ENCODE results near the gene OSR1. TPM values are rescaled to one million over a fixed set of nuclear protein-coding genes. Genes with fewer than 3 reads are reported as not detected.

The OSR1 gene
- total RNA-seq, 1 experiment from 2014 or later, result 6.9 TPM

DNA sequence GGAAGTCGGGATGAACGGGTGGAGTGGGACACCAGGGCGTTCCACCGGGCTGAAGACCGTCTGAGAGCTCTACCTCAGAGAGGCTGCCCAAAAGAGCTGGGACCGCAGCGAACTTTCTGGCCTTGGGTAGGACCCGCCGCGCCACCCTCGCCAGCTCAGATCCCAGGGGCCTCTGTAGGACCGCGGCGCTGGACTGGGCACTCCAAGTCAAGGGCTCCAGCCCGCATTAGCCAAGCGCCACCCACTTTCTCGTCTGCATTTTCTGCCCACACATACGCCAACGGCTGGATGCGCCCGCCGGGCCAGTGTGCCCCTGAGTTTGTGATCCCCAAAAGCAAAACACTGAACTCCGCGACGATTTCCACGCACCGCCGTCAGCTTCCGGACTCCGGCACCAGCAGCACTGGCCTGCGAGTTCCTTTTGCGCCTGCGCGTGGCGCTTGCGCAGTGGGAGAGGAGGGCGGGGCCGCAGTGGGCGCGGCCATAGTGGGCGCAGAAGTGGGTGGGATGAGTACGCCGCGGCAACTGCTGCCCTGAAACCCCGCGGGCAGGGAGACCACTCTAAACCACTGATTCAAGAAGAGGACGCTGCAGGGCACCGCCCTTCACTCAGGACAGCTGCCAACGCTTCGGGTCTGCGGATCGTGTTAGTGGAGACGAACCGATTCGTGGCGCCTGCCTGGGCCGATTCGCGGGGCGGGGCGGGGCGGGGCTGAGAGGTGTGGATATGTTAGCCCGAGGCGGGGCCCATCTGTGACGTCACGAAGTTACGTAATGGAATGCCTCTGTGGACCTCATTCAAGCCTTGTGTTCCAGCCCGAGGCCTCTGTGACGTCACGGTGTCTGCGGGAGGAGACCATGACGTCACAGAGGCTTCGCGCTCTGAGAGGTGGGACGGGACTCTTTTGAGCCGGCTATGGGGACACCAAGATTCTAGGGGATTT lies 10.5 kb downstream of the OSR1 start:
- 0 out of 2 replicates have a peak, but pooled peaks cover 4% of the 10 kb centered on the region for H3K9me2 ChIP-seq (ENCODE audit: insufficient read depth)
- peaks cover 17% of the 10 kb centered on the region for H3K36me3 ChIP-seq (ENCODE audit: low read depth)
- intact Hi-C loops (cut with micrococcal nuclease; ENCODE audit: unreplicated experiment), result loop anchor here (2.0 to 10.0 kb wide), 3 partner anchors 207 to 356 kb away; no protein-coding TSS in a partner anchor
- DNase-seq, result peak; percentile 86 to 97
- H3K9me3 ChIP-seq (ENCODE audit: insufficient read depth, low read depth), result no peaks in the 10 kb centered on the region; the same call in 1 of the 2 replicates
- no peak for TF ChIP-seq EZH2 (IDR thresholded peaks at IDR 0.05; ENCODE audit: low read depth)
- TF ChIP-seq, protein P1, sequence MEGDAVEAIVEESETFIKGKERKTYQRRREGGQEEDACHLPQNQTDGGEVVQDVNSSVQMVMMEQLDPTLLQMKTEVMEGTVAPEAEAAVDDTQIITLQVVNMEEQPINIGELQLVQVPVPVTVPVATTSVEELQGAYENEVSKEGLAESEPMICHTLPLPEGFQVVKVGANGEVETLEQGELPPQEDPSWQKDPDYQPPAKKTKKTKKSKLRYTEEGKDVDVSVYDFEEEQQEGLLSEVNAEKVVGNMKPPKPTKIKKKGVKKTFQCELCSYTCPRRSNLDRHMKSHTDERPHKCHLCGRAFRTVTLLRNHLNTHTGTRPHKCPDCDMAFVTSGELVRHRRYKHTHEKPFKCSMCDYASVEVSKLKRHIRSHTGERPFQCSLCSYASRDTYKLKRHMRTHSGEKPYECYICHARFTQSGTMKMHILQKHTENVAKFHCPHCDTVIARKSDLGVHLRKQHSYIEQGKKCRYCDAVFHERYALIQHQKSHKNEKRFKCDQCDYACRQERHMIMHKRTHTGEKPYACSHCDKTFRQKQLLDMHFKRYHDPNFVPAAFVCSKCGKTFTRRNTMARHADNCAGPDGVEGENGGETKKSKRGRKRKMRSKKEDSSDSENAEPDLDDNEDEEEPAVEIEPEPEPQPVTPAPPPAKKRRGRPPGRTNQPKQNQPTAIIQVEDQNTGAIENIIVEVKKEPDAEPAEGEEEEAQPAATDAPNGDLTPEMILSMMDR (conservative IDR thresholded peaks at IDR 0.05), result no peak
- ChIA-PET CTCF (interaction anchor here (0.6 to 0.7 kb wide), 2 partner anchors 360 to 942 kb away, joined by 3 to 14 read pairs; no protein-coding TSS in a partner anchor), POLR2A (ENCODE audit: unreplicated experiment) (interaction anchor here (0.7 kb wide), 1 partner anchor 1314 kb away, joined by 3 read pairs; no protein-coding TSS in a partner anchor)
- H3K27ac ChIP-seq, result peak overlapping the region; percentile 78
- no peaks in the 10 kb centered on the region for H3K27me3 ChIP-seq (ENCODE audit: insufficient read depth, low read depth)
- H4K20me1 ChIP-seq (ENCODE audit: insufficient read depth), result no peaks in the 10 kb centered on the region
- H3K79me2 ChIP-seq (ENCODE audit: low read depth), result peaks cover 21% of the 10 kb centered on the region
- peaks cover 17% of the 10 kb centered on the region; the same call in 1 of the 2 replicates for H3F3A ChIP-seq (ENCODE audit: insufficient read depth, low read depth)
- peak overlapping the region; percentile 94 for H2AFZ ChIP-seq
- H3K4me1 ChIP-seq (replicated peaks; ENCODE audit: insufficient read depth), result peaks cover 12% of the 10 kb centered on the region
- peak overlapping the region; percentile 91 for H3K4me2 ChIP-seq
- peak overlapping the region; percentile 70 for H3K4me3 ChIP-seq
- BruUV-seq (replicated peaks), result TSS peak; percentile 92

DNA sequence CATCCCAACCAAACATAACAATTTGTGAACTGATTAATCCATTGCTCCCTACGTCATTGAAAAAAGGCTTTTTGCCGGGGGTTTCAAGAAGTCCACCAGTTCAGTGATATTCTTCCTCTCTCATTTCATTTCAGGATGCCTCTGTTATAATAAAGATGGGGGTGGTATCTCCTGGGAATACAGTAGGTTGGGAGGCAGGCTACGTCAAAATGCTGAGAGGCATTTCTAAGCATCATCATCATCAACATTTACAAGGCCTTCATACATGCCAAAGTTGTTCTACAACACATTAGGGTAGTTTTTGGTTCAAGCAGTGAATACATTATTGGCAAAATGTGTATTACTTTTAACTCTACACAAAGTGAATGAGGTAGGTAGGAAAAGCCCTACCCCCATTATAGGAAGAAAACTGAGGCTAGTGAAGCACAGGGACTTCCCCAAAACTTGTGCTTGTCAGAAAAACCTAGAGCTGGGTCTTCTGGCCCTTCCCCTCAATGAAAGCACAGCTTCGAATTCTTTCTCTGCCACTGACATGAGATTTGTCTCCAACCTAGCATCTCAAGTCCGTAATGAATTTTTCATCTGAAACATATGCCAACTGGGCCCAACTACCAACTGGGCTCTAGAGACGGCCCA lies 11.3 kb downstream of the OSR1 start:
- intact Hi-C loops (cut with micrococcal nuclease; ENCODE audit: unreplicated experiment), result loop anchor here (5.0 to 10.0 kb wide), 2 partner anchors 272 to 355 kb away; no protein-coding TSS in a partner anchor
- no peak for TF ChIP-seq EZH2 (IDR thresholded peaks at IDR 0.05; ENCODE audit: low read depth)
- H3K4me3 ChIP-seq, result peak overlapping the region; percentile 70
- ChIA-PET POLR2A (ENCODE audit: unreplicated experiment) (interaction anchor here (0.6 to 0.7 kb wide), 3 partner anchors 192 to 1315 kb away, joined by 3 to 4 read pairs (median 3); no protein-coding TSS in a partner anchor), CTCF (no interaction called here)
- DNase-seq, result no peak
- no TSS peak for BruUV-seq (replicated peaks)
- peaks cover 21% of the 10 kb centered on the region for H3K79me2 ChIP-seq (ENCODE audit: low read depth)
- peak overlapping the region; percentile 78 for H3K27ac ChIP-seq
- no peaks in the 10 kb centered on the region for H4K20me1 ChIP-seq (ENCODE audit: insufficient read depth)
- no peaks in the 10 kb centered on the region for H3K27me3 ChIP-seq (ENCODE audit: insufficient read depth, low read depth)
- H3F3A ChIP-seq (ENCODE audit: insufficient read depth, low read depth), result peaks cover 17% of the 10 kb centered on the region; the same call in 1 of the 2 replicates
- H3K9me2 ChIP-seq (ENCODE audit: insufficient read depth), result 0 out of 2 replicates have a peak, but pooled peaks cover 4% of the 10 kb centered on the region
- H3K36me3 ChIP-seq (ENCODE audit: low read depth), result peaks cover 17% of the 10 kb centered on the region
- H2AFZ ChIP-seq, result peak overlapping the region; percentile 94
- H3K4me1 ChIP-seq (replicated peaks; ENCODE audit: insufficient read depth), result peaks cover 12% of the 10 kb centered on the region
- H3K9me3 ChIP-seq (ENCODE audit: insufficient read depth, low read depth), result no peaks in the 10 kb centered on the region; the same call in 1 of the 2 replicates
- peak overlapping the region; percentile 91 for H3K4me2 ChIP-seq

DNA sequence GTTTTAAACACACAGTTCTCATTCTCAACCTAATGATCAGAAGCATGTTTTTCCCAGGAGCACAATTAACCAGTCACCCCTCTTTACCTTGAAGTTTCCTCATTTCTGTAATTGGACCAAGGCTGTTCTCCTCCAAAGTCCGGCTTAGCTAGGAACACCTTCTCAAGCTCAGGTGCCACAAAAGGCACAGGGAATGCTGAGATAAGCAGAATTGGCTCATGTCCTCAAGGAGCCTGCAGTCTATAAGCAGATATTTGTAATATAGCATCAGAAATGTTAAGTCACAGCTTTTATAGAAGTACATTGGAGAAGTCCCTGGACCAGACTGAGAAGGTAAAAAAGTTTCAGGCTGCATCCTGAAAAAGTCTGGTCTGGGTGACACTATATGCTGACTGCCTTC lies 20.7 kb downstream of the OSR1 start:
- ChIA-PET POLR2A (ENCODE audit: unreplicated experiment) (interaction anchor here (0.6 kb wide), 1 partner anchor 10 kb away, joined by 7 read pairs; no protein-coding TSS in a partner anchor), CTCF (no interaction called here)

More for the DNA sequence above, 20.7 kb downstream of the OSR1 start:
- H3K9me2 ChIP-seq (ENCODE audit: insufficient read depth), result no peaks in the 10 kb centered on the region; the same call in 1 of the 2 replicates
- no peaks in the 10 kb centered on the region for H3K4me1 ChIP-seq (replicated peaks; ENCODE audit: insufficient read depth)
- H3F3A ChIP-seq (ENCODE audit: insufficient read depth, low read depth), result no peaks in the 10 kb centered on the region
- no peak for TF ChIP-seq EZH2 (IDR thresholded peaks at IDR 0.05; ENCODE audit: low read depth)
- TF ChIP-seq, protein P1 (conservative IDR thresholded peaks at IDR 0.05), result no peak
- H3K4me3 ChIP-seq, result no peak overlapping the region
- no peak for DNase-seq
- intact Hi-C loops (cut with micrococcal nuclease; ENCODE audit: unreplicated experiment), result no loop called here
- BruUV-seq (replicated peaks), result no TSS peak
- H3K27ac ChIP-seq, result no peak overlapping the region
- H4K20me1 ChIP-seq (ENCODE audit: insufficient read depth), result no peaks in the 10 kb centered on the region
- no peaks in the 10 kb centered on the region for H3K9me3 ChIP-seq (ENCODE audit: insufficient read depth, low read depth)
- H3K27me3 ChIP-seq (ENCODE audit: insufficient read depth, low read depth), result no peaks in the 10 kb centered on the region
- no peaks in the 10 kb centered on the region for H3K79me2 ChIP-seq (ENCODE audit: low read depth)
- no peak overlapping the region for H3K4me2 ChIP-seq
- no peaks in the 10 kb centered on the region; the same call in 1 of the 2 replicates for H3K36me3 ChIP-seq (ENCODE audit: low read depth)
- H2AFZ ChIP-seq, result no peak overlapping the region
